ENCODE results near the gene SLC2A4.

The SLC2A4 gene

GRCh38 chr17:7324438-7324779 lies 42.9 kb downstream of the SLC2A4 start:
- in situ Hi-C loops (cut with MboI; ENCODE audit: low pct_unique_long_range_greater_than_20kb, low sequenced_read_pairs, unreplicated experiment): no loop called here
- DNase-seq (ENCODE audit: low spot score): no peak
- TF ChIP-seq CTCF (IDR thresholded peaks at IDR 0.05; ENCODE audit: extremely low read depth, insufficient read depth, missing control alignments): no peak

- in situ Hi-C loops (cut with MboI; ENCODE audit: low pct_unique_long_range_greater_than_20kb, low sequenced_read_pairs, unreplicated experiment): no loop called here
- no peak for DNase-seq (ENCODE audit: low spot score)
- TF ChIP-seq CTCF (IDR thresholded peaks at IDR 0.05; ENCODE audit: extremely low read depth, insufficient read depth, missing control alignments): no peak
These were observed 43.6 kb downstream of the SLC2A4 start for GRCh38 chr17:7325031-7325528.

- in situ Hi-C loops (cut with MboI; ENCODE audit: low pct_unique_long_range_greater_than_20kb, low sequenced_read_pairs, unreplicated experiment): no loop called here
- no peak for DNase-seq (ENCODE audit: low spot score)
These were observed 44.7 kb downstream of the SLC2A4 start for GRCh38 chr17:7326186-7326585.

GRCh38 chr17:7327056-7327455 lies 45.5 kb downstream of the SLC2A4 start:
- in situ Hi-C loops (cut with MboI; ENCODE audit: low pct_unique_long_range_greater_than_20kb, low sequenced_read_pairs, unreplicated experiment): no loop called here
- TF ChIP-seq CTCF (IDR thresholded peaks at IDR 0.05; ENCODE audit: extremely low read depth, insufficient read depth, missing control alignments): no peak
- DNase-seq (ENCODE audit: low spot score): no peak

More at GRCh38 chr17:7326186-7326585, 44.7 kb downstream of the SLC2A4 start:
- no peak for TF ChIP-seq CTCF (IDR thresholded peaks at IDR 0.05; ENCODE audit: extremely low read depth, insufficient read depth, missing control alignments)

GRCh38 chr17:7327501-7327900 lies 46.0 kb downstream of the SLC2A4 start:
- TF ChIP-seq CTCF (IDR thresholded peaks at IDR 0.05; ENCODE audit: extremely low read depth, insufficient read depth, missing control alignments): no peak
- no peak for DNase-seq (ENCODE audit: low spot score)

GRCh38 chr17:7328009-7328408 lies 46.5 kb downstream of the SLC2A4 start:
- no peak for DNase-seq (ENCODE audit: low spot score)
- TF ChIP-seq CTCF (IDR thresholded peaks at IDR 0.05; ENCODE audit: extremely low read depth, insufficient read depth, missing control alignments): no peak
- in situ Hi-C loops (cut with MboI; ENCODE audit: low pct_unique_long_range_greater_than_20kb, low sequenced_read_pairs, unreplicated experiment): no loop called here

More at GRCh38 chr17:7327501-7327900, 46.0 kb downstream of the SLC2A4 start:
- in situ Hi-C loops (cut with MboI; ENCODE audit: low pct_unique_long_range_greater_than_20kb, low sequenced_read_pairs, unreplicated experiment): no loop called here
